Measurements from ENCODE around the gene STK32B.

- TF ChIP-seq TARDBP (IDR thresholded peaks at IDR 0.05): no peak
- TF ChIP-seq HDGF (IDR thresholded peaks at IDR 0.05; ENCODE audit: borderline replicate concordance): no peak
- no peak for TF ChIP-seq CTBP1 (IDR thresholded peaks at IDR 0.05; ENCODE audit: borderline replicate concordance)
- TF ChIP-seq SP1 (IDR thresholded peaks at IDR 0.05): no peak
Observed at GRCh38 chr4:5446595-5447226, 395.4 kb downstream of the STK32B start.
